ENCODE data around the gene POLRMT. TPM values are rescaled to one million over a fixed set of nuclear protein-coding genes. Genes with fewer than 3 reads are reported as not detected.

POLRMT gene
- total RNA-seq, 4 donors from 2014 or later, result 23.2 to 39.7 (median 33.1) TPM

GRCh38 chr19:620166-620862 lies 13.0 kb downstream of the POLRMT start:
- intact Hi-C loops (cut with DNase I), result no loop called here
- no peaks in the 10 kb centered on the region for H3K9me3 ChIP-seq
- 92 to 97% methylated on average over 32 to 37 of the region's 51 CpGs for WGBS, 2 donors
- TF ChIP-seq, protein P1, sequence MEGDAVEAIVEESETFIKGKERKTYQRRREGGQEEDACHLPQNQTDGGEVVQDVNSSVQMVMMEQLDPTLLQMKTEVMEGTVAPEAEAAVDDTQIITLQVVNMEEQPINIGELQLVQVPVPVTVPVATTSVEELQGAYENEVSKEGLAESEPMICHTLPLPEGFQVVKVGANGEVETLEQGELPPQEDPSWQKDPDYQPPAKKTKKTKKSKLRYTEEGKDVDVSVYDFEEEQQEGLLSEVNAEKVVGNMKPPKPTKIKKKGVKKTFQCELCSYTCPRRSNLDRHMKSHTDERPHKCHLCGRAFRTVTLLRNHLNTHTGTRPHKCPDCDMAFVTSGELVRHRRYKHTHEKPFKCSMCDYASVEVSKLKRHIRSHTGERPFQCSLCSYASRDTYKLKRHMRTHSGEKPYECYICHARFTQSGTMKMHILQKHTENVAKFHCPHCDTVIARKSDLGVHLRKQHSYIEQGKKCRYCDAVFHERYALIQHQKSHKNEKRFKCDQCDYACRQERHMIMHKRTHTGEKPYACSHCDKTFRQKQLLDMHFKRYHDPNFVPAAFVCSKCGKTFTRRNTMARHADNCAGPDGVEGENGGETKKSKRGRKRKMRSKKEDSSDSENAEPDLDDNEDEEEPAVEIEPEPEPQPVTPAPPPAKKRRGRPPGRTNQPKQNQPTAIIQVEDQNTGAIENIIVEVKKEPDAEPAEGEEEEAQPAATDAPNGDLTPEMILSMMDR (IDR thresholded peaks at IDR 0.05), result no peak
- TF ChIP-seq POLR2A (IDR thresholded peaks at IDR 0.05), result no peak
- peaks cover 56 to 68% of the 10 kb centered on the region in 2 donors for H3K36me3 ChIP-seq
- H3K4me1 ChIP-seq, result peaks cover 0 to 4% of the 10 kb centered on the region in 2 donors
- no peaks in the 10 kb centered on the region for H3K27me3 ChIP-seq
- no peak for DNase-seq
- no peak overlapping the region for H3K4me3 ChIP-seq (replicated peaks in 1 of 3)
- H3K27ac ChIP-seq, result no peak overlapping the region

DNA sequence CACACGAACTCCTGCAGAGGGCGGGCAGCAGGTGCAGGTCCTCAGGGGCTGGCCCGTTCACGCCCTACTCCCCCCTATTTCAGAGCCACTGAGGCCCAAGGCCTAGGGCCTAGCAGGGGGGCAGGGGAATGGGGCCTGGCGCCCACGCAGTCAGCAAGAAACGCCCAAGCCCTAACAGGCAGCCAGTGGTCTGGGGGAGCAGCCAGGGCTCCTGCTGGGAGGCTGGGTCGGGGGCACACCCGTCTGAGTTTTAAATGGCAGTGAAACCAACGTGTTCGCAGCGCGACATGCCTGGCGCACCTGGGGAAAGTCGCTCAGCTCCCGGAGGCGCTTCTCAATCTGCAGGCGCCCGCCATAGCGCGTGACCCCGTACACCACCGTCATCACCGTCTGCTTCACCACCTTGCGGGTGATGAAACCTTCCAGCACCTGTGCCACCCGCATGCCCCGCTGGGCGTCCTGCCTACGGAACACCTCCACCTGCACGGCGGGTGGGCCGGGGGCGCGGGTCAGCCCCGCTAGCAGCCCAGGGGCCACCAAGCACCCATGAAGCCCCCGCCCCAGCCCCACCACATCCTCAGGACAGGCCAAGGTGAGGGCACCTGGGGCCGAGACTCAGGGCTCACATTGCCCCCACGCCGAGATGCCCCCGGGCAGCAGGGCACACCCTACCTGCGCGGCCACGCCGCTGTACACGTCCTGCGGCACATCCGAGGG lies 13.9 kb downstream of the POLRMT start:
- peaks cover 56 to 62% of the 10 kb centered on the region in 2 donors for H3K36me3 ChIP-seq
- H3K4me1 ChIP-seq, result peaks cover 0 to 4% of the 10 kb centered on the region in 2 donors
- TF ChIP-seq, protein P1 (IDR thresholded peaks at IDR 0.05), result no peak
- no peak for TF ChIP-seq POLR2A (IDR thresholded peaks at IDR 0.05)
- DNase-seq, result no peak
- H3K9me3 ChIP-seq, result no peaks in the 10 kb centered on the region
- no peak overlapping the region for H3K4me3 ChIP-seq (replicated peaks in 1 of 3)
- intact Hi-C loops (cut with DNase I), result no loop called here
- no peaks in the 10 kb centered on the region for H3K27me3 ChIP-seq
- no peak overlapping the region for H3K27ac ChIP-seq
- WGBS, 2 donors, result 93 to 94% methylated on average over 19 to 23 of the region's 47 CpGs

DNA sequence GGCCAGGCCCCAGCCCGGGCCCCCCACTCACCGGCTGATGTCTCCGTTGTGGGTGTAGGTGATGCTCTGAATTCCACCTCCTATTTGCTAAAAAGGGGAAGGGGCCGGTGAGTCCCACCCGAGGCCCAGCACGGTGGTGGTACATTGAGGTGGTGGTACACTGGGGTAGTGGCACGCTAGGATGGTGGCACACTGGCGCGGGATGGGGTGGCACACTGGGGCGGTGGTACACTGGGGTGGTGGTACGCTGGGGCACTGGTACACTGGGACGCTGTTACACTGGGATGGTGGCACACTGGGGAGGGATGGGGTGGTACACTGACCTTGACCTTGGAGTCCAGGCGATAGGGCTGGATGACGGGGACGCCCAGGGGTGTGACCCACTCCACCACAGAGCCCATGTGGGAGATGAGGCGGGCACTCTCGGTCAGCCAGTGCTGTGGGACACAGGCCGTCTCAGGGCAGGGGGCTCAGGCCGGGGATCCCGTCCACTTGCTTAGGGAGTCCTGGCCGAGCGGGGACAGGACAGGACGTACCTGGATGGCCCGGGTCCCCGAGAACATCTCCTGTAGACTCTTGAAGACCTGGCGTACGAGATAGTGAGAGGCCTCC lies 14.6 kb downstream of the POLRMT start:
- Histone ChIP-seq H3K27me3 (no peaks in the 10 kb centered on the region), H3K36me3 (peaks cover 55 to 56% of the 10 kb centered on the region in 2 donors), H3K9me3 (no peaks in the 10 kb centered on the region), H3K4me1 (peaks cover 0 to 4% of the 10 kb centered on the region in 2 donors), H3K4me3 (replicated peaks in 1 of 3) (no peak overlapping the region), H3K27ac (no peak overlapping the region)
- intact Hi-C loops (cut with DNase I), result no loop called here
- DNase-seq, result no peak
- no peak for TF ChIP-seq POLR2A (IDR thresholded peaks at IDR 0.05)
- TF ChIP-seq, protein P1 (IDR thresholded peaks at IDR 0.05), result no peak
- 95 to 99% methylated on average over 9 to 19 of the region's 27 CpGs for WGBS, 2 donors

DNA sequence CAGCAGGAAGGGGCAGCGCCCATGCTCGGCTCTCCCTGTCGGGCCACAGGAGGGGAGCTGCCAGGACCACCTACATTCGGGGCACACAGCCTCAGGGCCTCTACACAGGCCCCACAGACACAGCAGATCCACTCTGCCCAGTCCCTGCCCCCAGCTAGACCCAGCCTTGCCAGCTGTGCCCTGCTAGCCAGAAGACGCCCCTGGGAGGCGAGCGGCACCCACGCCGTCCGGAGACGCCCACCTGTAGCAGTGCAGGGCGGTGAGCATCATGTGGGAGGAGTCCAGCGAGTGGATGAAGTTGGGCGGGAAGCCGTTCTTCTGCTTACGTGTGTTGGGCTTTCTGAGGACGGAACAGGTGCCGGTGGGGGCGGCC lies 15.1 kb downstream of the POLRMT start:
- intact Hi-C loops (cut with DNase I), result no loop called here

More for the DNA sequence above, 15.1 kb downstream of the POLRMT start:
- Histone ChIP-seq H3K27ac (no peak overlapping the region), H3K4me1 (peaks cover 0 to 4% of the 10 kb centered on the region in 2 donors), H3K36me3 (peaks cover 50 to 51% of the 10 kb centered on the region in 2 donors), H3K4me3 (replicated peaks in 1 of 3) (no peak overlapping the region), H3K27me3 (no peaks in the 10 kb centered on the region), H3K9me3 (no peaks in the 10 kb centered on the region)
- WGBS, 2 donors, result 96 to 100% methylated on average over 4 to 12 of the region's 19 CpGs
- no peak for TF ChIP-seq POLR2A (IDR thresholded peaks at IDR 0.05)
- TF ChIP-seq, protein P1 (IDR thresholded peaks at IDR 0.05), result no peak
- DNase-seq, result no peak
